HG03565 (cell line): ENCODE data around the gene ADH1C.

Experiments used
- ATAC-seq: cut with Tn5 transposase; IDR thresholded peaks from one replicate; pipeline ENCODE4 v1.9.1; 2021; ENCODE audit warnings: mild to moderate bottlenecking, moderate library complexity; ENCODE audit not compliant: unreplicated experiment

Gene ADH1C

GRCh38 chr4:99305638-99306400 is 46.7 kb downstream of the ADH1C start:
- no peak for ATAC-seq

- no peak for ATAC-seq
These were observed 51.0 kb downstream of the ADH1C start for GRCh38 chr4:99301376-99302164.

- ATAC-seq, result no peak
These were observed 51.6 kb downstream of the ADH1C start for GRCh38 chr4:99300934-99301333.

- no peak for ATAC-seq
These were observed 59.2 kb downstream of the ADH1C start for GRCh38 chr4:99293357-99293756.

- ATAC-seq, result no peak
These were observed 61.4 kb downstream of the ADH1C start, which contains the start of gene ADH1A for GRCh38 chr4:99290848-99291786. Gene ADH1A (minus strand): TSS chr4:99290985. CDS start chr4:99290914, 71 bp downstream.
